Upper lobe of right lung (tissue), 1 donor: Measurements from ENCODE around the gene TANC1. TPM values are rescaled to one million over a fixed set of nuclear protein-coding genes. Genes with fewer than 3 reads are reported as not detected.
A peak's percentile ranks its signal among the peaks of the same experiment; 100 is the strongest.
"Not testable (repeated sequence)": the region's sequence is repeated elsewhere in the genome, so short reads cannot be mapped to it uniquely, and the experiment has no call there.

Source experiments
- ATAC-seq: fragments of 200-7000 bp; cut with Tn5 transposase; one replicate; pipeline ENCODE4 v1.9.1; 2020; ENCODE audit warnings: mild to moderate bottlenecking, moderate library complexity
- DNase-seq: peaks from one replicate; pipeline ENCODE4 v3.0.0-alpha.2; 2020
- H3K27ac ChIP-seq: fragments of 200-600 bp; one replicate; pipeline ENCODE4 v1.8.0; 2022
- H3K27me3 ChIP-seq: fragments of 200-600 bp; one replicate; pipeline ENCODE4 v1.8.0; 2022; ENCODE audit warnings: mild to moderate bottlenecking
- H3K36me3 ChIP-seq: fragments of 200-600 bp; one replicate; pipeline ENCODE4 v1.8.0; 2022
- H3K4me1 ChIP-seq: fragments of 200-600 bp; one replicate; pipeline ENCODE4 v1.8.0; 2022
- H3K4me3 ChIP-seq: fragments of 200-600 bp; one replicate; pipeline ENCODE4 v1.8.0; 2022; ENCODE audit warnings: mild to moderate bottlenecking
- H3K9me3 ChIP-seq: fragments of 200-600 bp; one replicate; pipeline ENCODE4 v1.8.0; 2022
- CTCF ChIP-seq: fragments of 200-600 bp; IDR thresholded peaks from one replicate; pipeline ENCODE4 v1.8.0; 2022; ENCODE audit warnings: antibody characterized with exemption
- intact Hi-C: fragments of 100-400 bp; cut with DNase I; formaldehyde crosslinking; loops from one replicate; pipeline ENCODE4 v1.11.0; 2022
- total RNA-seq: library from RNA; stranded (reverse); fragmentation: NEBNext Ultra II Directional; extraction: Animal tissue kit (Norgen Biotek cat#: 25700); gene quantifications from one replicate; pipeline ENCODE4 v1.2.1, GENCODE V29; 2021
- donor health status: DM: no; HTN: yes; CAD: no; lungs with severe emphysema.

TANC1 gene
- total RNA-seq, 1 donor from 2014 or later, result 60.4 TPM

GRCh38 chr2:159137511-159138241 lies 169.2 kb downstream of the TANC1 start:
- H3K4me3 ChIP-seq, result no peak overlapping the region
- ATAC-seq, result no peak

GRCh38 chr2:159138642-159139182 lies 170.3 kb downstream of the TANC1 start:
- H3K4me1 ChIP-seq, result peaks cover 56% of the 10 kb centered on the region

More at GRCh38 chr2:159137511-159138241, 169.2 kb downstream of the TANC1 start:
- Histone ChIP-seq H3K27ac (peak overlapping the region; percentile 64), H3K9me3 (no peaks in the 10 kb centered on the region), H3K4me1 (peaks cover 56% of the 10 kb centered on the region), H3K36me3 (no peaks in the 10 kb centered on the region), H3K27me3 (no peaks in the 10 kb centered on the region)
- no peak for TF ChIP-seq CTCF
- DNase-seq, result no peak
- intact Hi-C loops, result no loop called here

GRCh38 chr2:159139216-159139933 lies 170.9 kb downstream of the TANC1 start:
- H3K9me3 ChIP-seq, result no peaks in the 10 kb centered on the region
- H3K4me1 ChIP-seq, result peaks cover 56% of the 10 kb centered on the region
- no peak overlapping the region for H3K4me3 ChIP-seq
- peak overlapping the region; percentile 32 for H3K27ac ChIP-seq
- DNase-seq (no peak), ATAC-seq (no peak)
- H3K36me3 ChIP-seq, result no peaks in the 10 kb centered on the region
- intact Hi-C loops, result no loop called here
- no peaks in the 10 kb centered on the region for H3K27me3 ChIP-seq
- TF ChIP-seq CTCF, result no peak

More at GRCh38 chr2:159138642-159139182, 170.3 kb downstream of the TANC1 start:
- Histone ChIP-seq H3K36me3 (no peaks in the 10 kb centered on the region), H3K4me3 (no peak overlapping the region), H3K27me3 (no peaks in the 10 kb centered on the region), H3K9me3 (no peaks in the 10 kb centered on the region), H3K27ac (peak overlapping the region; percentile 32)
- DNase-seq (no peak), ATAC-seq (no peak)
- TF ChIP-seq CTCF, result no peak
- intact Hi-C loops, result no loop called here

GRCh38 chr2:159140070-159140769 lies 171.8 kb downstream of the TANC1 start:
- ATAC-seq (no peak), DNase-seq (no peak)
- Histone ChIP-seq H3K4me3 (no peak overlapping the region), H3K27me3 (no peaks in the 10 kb centered on the region), H3K27ac (no peak overlapping the region), H3K36me3 (no peaks in the 10 kb centered on the region), H3K4me1 (peaks cover 53% of the 10 kb centered on the region), H3K9me3 (no peaks in the 10 kb centered on the region)
- TF ChIP-seq CTCF, result no peak
- intact Hi-C loops, result no loop called here

- H3K27ac ChIP-seq, H3K27me3 ChIP-seq, H3K36me3 ChIP-seq, intact Hi-C loops, DNase-seq, H3K4me3 ChIP-seq, H3K9me3 ChIP-seq, ATAC-seq: not testable (repeated sequence)
- H3K4me1 ChIP-seq, result peaks cover 48% of the 10 kb centered on the region
Measured at GRCh38 chr2:159140821-159141220, 172.4 kb downstream of the TANC1 start.
